ENCODE measurements around the gene PLA2G4A. TPM values are rescaled to one million over a fixed set of nuclear protein-coding genes. Genes with fewer than 3 reads are reported as not detected.

The PLA2G4A gene
- polyA plus RNA-seq, 1 of the 3 experiments (the other 2 are of a cell fraction), result 0.26 TPM

- no peaks in the 10 kb centered on the region; a peak in 1 of 4 replicates for H3K4me1 ChIP-seq (ENCODE audit: control insufficient read depth in 1 of 2, insufficient read depth in 2 of 2, low read depth in 1 of 2, low read length in 1 of 2)
- no peak overlapping the region for H3K4me2 ChIP-seq
- no peaks in the 10 kb centered on the region for H3K79me2 ChIP-seq (ENCODE audit: insufficient read depth)
- no peak for DNase-seq
- ChIA-PET POLR2A (no interaction called here), CTCF (no interaction called here)
- no peaks in the 10 kb centered on the region for H3K9me3 ChIP-seq
- no peak overlapping the region for H2AFZ ChIP-seq (ENCODE audit: low read depth)
- H3K4me3 ChIP-seq (ENCODE audit: low read depth in 2 of 2, low read length in 1 of 2), result no peak overlapping the region
- no peaks in the 10 kb centered on the region for H3K9me2 ChIP-seq
- 6% methylated on average over 1 of the region's 1 CpG for WGBS (ENCODE audit: low lambda C conversion rate)
- no peaks in the 10 kb centered on the region; the same call in 1 of the 2 replicates for H3K27me3 ChIP-seq (ENCODE audit: insufficient read depth)
- no peaks in the 10 kb centered on the region for H4K20me1 ChIP-seq (ENCODE audit: insufficient read depth)
- no peak overlapping the region for H3K9ac ChIP-seq
- no peaks in the 10 kb centered on the region for H3K36me3 ChIP-seq (replicated peaks in 1 of 2; ENCODE audit: control insufficient read depth in 1 of 2, insufficient read depth in 2 of 2, low read length in 1 of 2)
- no peaks in the 10 kb centered on the region for H3F3A ChIP-seq (replicated peaks; ENCODE audit: insufficient read depth)
- TF ChIP-seq, protein P1, sequence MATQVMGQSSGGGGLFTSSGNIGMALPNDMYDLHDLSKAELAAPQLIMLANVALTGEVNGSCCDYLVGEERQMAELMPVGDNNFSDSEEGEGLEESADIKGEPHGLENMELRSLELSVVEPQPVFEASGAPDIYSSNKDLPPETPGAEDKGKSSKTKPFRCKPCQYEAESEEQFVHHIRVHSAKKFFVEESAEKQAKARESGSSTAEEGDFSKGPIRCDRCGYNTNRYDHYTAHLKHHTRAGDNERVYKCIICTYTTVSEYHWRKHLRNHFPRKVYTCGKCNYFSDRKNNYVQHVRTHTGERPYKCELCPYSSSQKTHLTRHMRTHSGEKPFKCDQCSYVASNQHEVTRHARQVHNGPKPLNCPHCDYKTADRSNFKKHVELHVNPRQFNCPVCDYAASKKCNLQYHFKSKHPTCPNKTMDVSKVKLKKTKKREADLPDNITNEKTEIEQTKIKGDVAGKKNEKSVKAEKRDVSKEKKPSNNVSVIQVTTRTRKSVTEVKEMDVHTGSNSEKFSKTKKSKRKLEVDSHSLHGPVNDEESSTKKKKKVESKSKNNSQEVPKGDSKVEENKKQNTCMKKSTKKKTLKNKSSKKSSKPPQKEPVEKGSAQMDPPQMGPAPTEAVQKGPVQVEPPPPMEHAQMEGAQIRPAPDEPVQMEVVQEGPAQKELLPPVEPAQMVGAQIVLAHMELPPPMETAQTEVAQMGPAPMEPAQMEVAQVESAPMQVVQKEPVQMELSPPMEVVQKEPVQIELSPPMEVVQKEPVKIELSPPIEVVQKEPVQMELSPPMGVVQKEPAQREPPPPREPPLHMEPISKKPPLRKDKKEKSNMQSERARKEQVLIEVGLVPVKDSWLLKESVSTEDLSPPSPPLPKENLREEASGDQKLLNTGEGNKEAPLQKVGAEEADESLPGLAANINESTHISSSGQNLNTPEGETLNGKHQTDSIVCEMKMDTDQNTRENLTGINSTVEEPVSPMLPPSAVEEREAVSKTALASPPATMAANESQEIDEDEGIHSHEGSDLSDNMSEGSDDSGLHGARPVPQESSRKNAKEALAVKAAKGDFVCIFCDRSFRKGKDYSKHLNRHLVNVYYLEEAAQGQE (IDR thresholded peaks at IDR 0.05; ENCODE audit: low read depth, low read length), result no peak
- TF ChIP-seq ZBTB33 (IDR thresholded peaks at IDR 0.05; ENCODE audit: borderline replicate concordance, low read depth), result no peak
- no peak for TF ChIP-seq CHD2 (IDR thresholded peaks at IDR 0.05; ENCODE audit: low read length, partially characterized antibody)
- no peak for TF ChIP-seq TAF1 (IDR thresholded peaks at IDR 0.05; ENCODE audit: borderline replicate concordance, low read depth, low read length)
- no peak for TF ChIP-seq FOXJ3 (CRISPR knock-in tag; IDR thresholded peaks at IDR 0.05)
- no peak for TF ChIP-seq SMC3 (IDR thresholded peaks at IDR 0.05; ENCODE audit: low read depth, low read length)
- no peak for TF ChIP-seq RAD21 (IDR thresholded peaks at IDR 0.05; ENCODE audit: low read length)
- TF ChIP-seq TCF12 (IDR thresholded peaks at IDR 0.05), result no peak
- TF ChIP-seq GATA2 (CRISPR knock-in tag; IDR thresholded peaks at IDR 0.05), result no peak
- no peak for TF ChIP-seq TEAD4 (IDR thresholded peaks at IDR 0.05; ENCODE audit: borderline replicate concordance, insufficient read depth)
- TF ChIP-seq EZH2phosphoT487 (IDR thresholded peaks at IDR 0.05; ENCODE audit: borderline replicate concordance, low read depth), result no peak
- TF ChIP-seq NFIC (IDR thresholded peaks at IDR 0.05; ENCODE audit: borderline replicate concordance), result no peak
- TF ChIP-seq, protein P2, sequence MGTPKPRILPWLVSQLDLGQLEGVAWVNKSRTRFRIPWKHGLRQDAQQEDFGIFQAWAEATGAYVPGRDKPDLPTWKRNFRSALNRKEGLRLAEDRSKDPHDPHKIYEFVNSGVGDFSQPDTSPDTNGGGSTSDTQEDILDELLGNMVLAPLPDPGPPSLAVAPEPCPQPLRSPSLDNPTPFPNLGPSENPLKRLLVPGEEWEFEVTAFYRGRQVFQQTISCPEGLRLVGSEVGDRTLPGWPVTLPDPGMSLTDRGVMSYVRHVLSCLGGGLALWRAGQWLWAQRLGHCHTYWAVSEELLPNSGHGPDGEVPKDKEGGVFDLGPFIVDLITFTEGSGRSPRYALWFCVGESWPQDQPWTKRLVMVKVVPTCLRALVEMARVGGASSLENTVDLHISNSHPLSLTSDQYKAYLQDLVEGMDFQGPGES (IDR thresholded peaks at IDR 0.05; ENCODE audit: low read depth, low read length), result no peak
- TF ChIP-seq, protein P3, sequence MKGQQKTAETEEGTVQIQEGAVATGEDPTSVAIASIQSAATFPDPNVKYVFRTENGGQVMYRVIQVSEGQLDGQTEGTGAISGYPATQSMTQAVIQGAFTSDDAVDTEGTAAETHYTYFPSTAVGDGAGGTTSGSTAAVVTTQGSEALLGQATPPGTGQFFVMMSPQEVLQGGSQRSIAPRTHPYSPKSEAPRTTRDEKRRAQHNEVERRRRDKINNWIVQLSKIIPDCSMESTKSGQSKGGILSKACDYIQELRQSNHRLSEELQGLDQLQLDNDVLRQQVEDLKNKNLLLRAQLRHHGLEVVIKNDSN (IDR thresholded peaks at IDR 0.05; ENCODE audit: borderline replicate concordance, low read depth), result no peak
- no peak for TF ChIP-seq NRF1 (IDR thresholded peaks at IDR 0.05; ENCODE audit: low read depth, low read length)
- TF ChIP-seq RXRA (IDR thresholded peaks at IDR 0.05; ENCODE audit: borderline replicate concordance, low read depth), result no peak
- no peak for TF ChIP-seq FOSL2 (IDR thresholded peaks at IDR 0.05; ENCODE audit: borderline replicate concordance, low read depth)
- H3K27ac ChIP-seq (ENCODE audit: low read depth in 2 of 2, low read length in 1 of 2), result no peak overlapping the region
Measured at GRCh38 chr1:186790101-186790500, 38.6 kb upstream of the PLA2G4A start.
